HG02943 (cell line): ENCODE data around the gene ADIPOR2.
A peak's percentile ranks its signal among the peaks of the same experiment; 100 is the strongest.

ENCODE experiments used
- ATAC-seq: cut with Tn5 transposase; IDR thresholded peaks from one replicate; pipeline ENCODE4 v1.9.1; 2021; ENCODE audit warnings: mild to moderate bottlenecking, low read depth, moderate library complexity; ENCODE audit not compliant: unreplicated experiment

The ADIPOR2 gene

GRCh38 chr12:1796515-1797010, 105.7 kb downstream of the ADIPOR2 start:
- peak; percentile 32 for ATAC-seq

GRCh38 chr12:1797011-1797901, 106.4 kb downstream of the ADIPOR2 start:
- peak; percentile 9 for ATAC-seq

- ATAC-seq = no peak
Measured at GRCh38 chr12:1797991-1798640, 107.2 kb downstream of the ADIPOR2 start.

GRCh38 chr12:1798641-1799020, 107.8 kb downstream of the ADIPOR2 start:
- no peak for ATAC-seq

- no peak for ATAC-seq
Measured at GRCh38 chr12:1799051-1799881, 108.4 kb downstream of the ADIPOR2 start.

GRCh38 chr12:1799882-1800400, 109.1 kb downstream of the ADIPOR2 start:
- no peak for ATAC-seq

- ATAC-seq = no peak
Measured at GRCh38 chr12:1800401-1801302, 109.8 kb downstream of the ADIPOR2 start.

- no peak for ATAC-seq
Measured at GRCh38 chr12:1801303-1801975, 110.6 kb downstream of the ADIPOR2 start.

- ATAC-seq = no peak
Measured at GRCh38 chr12:1803736-1804135, 112.9 kb downstream of the ADIPOR2 start.

- ATAC-seq = peak; percentile 90
Measured at GRCh38 chr12:1804545-1805332, 113.9 kb downstream of the ADIPOR2 start.

- no peak for ATAC-seq
Measured at GRCh38 chr12:1805441-1806081, 114.7 kb downstream of the ADIPOR2 start.

- no peak for ATAC-seq
Measured at GRCh38 chr12:1806301-1807086, 115.6 kb downstream of the ADIPOR2 start.

GRCh38 chr12:1807087-1807860, 116.4 kb downstream of the ADIPOR2 start:
- no peak for ATAC-seq

- no peak for ATAC-seq
Measured at GRCh38 chr12:1808036-1808797, 117.3 kb downstream of the ADIPOR2 start.

GRCh38 chr12:1808798-1809480, 118.1 kb downstream of the ADIPOR2 start:
- no peak for ATAC-seq
